HG02759 (cell line): Measurements from ENCODE around the gene C3orf22.

Experiments used
- ATAC-seq: cut with Tn5 transposase; IDR thresholded peaks from one replicate; pipeline ENCODE4 v1.9.1; 2021; ENCODE audit warnings: mild to moderate bottlenecking, moderate library complexity; ENCODE audit not compliant: unreplicated experiment

C3orf22 gene

DNA sequence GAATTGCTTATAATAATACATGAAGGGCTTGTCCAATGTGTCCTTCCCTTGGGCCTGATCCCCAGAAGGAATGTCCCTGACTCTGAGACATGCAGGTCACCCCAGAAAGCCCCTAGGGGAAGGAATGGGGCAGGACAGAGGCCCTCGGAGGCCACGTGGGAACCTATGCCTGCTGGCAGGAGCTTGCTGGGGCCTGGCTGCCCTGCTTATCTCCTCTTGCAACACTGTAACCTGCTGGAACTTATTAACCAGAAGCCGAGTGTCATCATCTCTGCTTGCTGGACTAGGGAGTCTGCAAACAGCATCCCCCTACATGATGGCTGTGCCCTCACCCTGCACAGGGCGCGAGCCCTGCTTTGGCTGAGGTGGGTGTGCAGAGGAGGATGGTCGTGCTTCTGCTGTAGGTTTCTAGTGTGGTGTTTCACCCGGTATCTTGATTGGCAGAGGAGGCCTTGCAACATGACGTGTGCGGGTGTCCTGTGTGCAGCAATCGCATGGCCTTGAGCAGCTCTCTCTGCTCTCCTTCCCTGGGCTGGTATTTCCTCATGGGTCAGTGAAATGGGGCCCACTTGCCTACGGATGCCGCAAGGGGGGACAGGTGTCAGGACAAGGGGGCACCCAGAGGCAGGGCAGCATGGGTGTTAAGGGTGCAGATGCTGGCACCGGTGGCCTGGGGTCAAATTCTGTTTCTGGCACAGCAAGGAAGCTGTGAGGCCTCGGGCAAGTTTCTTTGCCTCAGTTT lies 29.8 kb downstream of the C3orf22 start:
- no peak for ATAC-seq

DNA sequence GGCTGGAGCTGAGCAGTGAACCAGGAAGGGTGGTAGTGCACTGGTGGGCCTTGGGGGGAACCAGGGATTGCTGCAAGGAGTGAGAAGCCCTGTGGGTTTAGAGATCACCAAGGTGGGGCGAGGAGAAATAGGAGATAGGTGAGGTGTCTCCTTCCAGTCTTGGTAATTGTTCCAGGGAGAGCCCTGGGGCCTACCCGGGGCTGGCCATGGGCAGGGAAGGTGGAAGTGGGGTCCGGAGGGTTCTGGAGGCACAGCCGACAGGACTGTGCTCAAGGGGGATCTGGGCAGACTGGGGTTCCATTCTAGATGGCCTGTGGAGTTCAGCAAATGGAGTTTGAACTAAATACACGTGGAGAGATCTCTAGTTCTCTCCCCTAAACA lies 30.3 kb downstream of the C3orf22 start:
- ATAC-seq = no peak

DNA sequence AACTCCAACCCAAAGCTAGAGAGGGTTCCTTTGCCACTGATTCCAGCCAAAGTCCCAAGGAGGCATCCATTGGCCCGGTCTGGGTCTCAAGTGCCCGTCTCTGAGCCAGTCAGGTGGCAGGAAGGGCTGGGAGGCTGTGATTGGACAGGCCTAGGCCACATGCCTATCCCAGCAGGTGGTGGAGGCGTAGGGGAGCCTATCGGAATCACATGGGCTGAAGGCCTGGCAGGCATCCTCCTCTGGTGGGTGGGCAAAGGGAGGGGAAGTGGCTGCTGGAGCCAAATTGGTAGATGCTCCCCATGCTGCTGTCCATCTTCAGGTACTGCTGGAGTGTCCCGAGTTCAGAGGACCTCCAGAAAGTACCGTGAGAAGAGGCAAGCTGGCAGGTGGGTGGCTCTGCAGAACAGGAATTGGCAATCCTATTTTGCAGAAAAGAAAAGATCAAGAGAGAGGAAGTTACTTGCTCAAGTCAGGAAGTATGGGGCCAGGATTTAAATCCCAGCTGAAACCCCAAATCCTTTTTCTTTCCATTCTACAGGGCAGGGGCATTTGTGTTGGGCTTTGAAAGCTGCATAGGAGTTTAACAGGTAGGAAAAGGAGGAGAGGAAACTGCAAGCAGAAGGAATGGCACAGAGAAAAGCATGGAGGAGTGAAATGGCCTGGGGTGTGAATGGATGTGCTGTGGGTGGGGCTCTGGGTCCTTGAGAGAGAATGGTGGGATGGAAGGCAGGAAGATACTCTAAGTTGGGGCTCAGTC lies 31.1 kb downstream of the C3orf22 start:
- ATAC-seq = no peak

DNA sequence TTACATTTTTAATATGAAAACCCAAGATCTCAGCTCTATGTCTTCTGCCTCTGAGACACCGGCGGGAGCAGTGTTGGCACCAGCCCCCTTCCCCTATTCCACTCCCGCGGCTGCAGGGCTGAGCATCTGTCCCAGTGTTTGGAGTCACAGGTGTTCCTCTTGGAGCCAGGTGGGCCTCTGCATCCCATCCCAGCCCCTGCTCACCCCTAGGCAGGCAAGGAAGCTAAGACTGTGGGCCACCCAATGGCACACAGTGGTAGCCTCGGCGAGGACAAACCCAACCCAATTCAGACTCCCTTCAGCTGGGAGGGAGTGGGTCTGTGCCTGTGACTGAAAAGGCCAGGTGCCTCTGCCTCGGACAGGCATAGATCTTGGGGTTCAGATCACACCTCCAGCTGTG lies 31.7 kb downstream of the C3orf22 start:
- ATAC-seq = no peak

DNA sequence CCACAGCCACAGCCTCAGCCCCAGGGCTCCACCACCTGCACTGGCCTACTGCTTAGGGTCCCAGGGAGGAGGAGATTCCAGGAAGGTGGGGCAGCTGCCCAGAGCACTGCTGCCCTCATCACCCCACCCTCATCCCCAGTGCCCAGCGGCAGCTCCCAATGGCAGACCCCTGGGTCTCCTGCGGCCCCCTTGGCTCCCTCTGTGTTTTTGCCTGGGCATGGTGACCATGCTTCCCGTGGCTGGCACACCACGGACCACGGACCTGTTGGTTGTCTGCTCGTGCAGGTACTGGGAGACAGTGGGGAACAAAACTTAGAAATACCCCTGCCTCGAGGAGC lies 32.1 kb downstream of the C3orf22 start:
- ATAC-seq = no peak

DNA sequence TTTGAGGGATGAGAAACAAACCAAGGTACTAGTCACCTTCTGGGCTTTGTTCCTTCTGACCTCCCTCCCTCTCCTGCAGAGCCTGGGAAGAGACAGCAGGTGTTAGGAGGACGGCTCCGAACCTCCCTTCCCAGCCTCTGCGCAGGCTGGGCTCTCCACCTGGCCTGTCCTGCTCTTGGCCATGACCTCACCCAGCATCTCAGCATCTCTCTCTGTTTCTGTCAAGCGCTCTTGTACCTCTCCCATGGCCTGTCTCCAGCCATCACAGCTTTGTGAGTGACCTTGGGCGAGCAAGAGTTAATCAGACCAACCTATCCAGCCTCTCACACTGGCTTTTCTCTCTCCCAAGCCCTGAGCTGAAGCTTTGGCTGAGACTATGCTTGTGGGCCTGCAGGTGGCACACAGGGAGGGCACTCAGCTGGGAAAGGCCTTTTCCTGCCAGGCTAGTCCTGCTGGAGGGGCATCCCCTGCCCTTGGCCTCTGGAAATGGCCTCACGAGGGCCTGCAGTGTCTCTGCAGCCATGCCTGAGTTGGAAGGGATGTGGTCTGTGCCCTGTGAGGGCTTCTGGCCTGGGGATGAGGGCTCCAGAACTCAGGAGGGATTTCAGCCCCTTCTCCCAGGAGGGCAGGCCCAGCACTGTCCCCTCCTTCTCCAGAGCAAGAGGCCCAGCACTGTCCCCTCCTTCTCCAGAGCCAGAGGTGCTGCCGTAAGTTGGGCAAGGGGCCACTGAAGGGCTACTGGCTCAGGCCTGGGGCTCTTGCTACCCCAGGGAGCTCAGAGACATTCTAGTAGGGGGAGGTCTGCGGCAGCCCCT lies 32.7 kb downstream of the C3orf22 start:
- no peak for ATAC-seq

DNA sequence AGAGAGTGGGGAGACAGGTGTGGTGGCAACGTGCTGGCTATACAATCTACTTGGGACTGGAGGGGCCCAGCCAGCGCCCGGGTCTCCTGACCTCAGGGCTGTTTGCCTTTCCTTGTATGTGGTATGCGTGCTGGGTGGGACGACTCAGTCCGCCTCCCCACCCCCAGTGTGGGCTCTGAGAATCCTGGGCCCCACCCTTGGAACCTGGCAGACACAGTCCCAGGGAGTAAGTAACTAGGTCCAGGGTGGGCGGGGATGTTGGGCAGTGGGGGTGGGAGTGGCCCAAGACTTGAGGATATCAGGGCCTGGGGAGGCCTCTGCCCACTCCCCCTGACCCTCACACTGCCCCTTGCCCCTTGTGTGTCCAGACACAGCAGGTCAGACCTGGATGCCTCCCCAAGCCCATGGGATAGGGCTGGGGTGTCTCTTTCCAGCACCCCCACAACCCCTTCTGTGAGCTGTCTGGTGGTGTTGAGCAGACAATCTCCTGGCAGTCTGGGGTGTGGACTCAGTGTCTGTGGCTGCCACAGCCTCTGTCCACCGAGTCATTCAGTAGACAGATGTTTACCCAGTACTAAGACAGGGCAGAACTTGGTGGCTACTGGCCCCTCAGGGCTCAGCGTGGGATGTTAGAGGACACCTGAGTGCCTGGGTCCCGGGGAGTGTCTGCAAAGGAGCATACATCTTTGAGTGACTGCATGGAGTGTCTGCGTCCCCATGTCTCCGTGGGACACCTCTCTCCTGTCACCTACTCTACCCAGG lies 33.5 kb downstream of the C3orf22 start:
- no peak for ATAC-seq

DNA sequence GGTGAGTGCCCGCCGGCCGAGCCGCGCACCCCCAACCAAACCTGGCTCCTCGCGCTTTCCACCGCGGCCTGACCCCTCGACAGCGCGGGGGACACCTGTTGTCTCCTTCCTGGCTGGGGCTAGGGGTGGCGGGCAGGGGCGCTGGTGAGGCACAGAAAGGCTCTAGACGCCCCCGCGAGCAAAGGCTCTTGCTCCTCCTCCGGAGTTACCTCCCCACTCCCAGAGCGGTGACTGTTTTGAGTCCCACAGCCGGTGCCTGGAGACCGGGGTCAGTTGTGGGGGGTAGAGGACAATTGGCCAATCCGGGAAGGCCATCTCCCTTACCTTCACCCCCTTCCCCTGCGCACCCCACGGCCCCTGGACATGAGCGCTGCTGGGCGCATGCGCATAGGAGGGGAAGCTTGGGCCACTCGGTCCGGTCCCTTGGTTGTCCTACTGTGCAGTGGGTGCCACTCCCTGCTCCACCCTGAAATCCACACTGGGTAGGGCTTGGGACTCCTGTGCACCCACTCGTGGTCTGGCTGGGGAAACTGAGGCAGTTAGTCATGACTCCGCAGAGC lies 34.2 kb downstream of the C3orf22 start:
- ATAC-seq = no peak

DNA sequence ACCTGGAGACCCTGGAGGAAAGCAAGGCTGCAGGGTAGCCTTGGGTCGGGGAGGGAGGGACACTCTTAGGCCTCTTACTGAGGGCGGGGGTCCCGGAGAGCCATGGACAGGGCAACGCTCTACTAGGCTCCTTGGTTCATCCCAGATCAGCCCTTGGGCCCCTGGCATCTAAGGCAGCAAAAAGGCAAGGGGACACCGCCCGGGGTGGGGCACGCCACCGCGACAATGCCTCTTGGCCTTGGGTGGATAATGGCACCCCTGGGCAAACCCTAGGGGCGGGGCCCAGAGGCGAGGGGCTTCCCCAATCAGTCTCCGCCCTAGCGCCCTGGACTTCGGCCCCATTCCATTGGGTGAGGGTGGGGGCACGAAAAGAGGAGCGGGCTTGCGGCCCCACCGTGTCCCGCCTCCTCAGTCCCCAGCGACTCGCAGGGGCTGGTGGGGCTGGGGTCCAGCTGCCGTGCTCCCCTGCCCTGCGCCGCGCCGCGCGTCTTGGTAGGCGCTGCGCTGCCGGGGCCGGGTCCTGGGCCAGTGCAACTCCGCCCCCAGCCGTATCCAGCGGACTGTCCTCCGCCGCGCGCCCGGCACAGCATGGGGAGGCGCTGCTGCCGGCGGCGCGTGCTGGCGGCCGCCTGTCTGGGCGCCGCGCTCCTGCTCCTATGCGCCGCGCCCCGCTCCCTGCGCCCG lies 34.8 kb downstream of the C3orf22 start, which contains the start of gene CHST13:
TSS of gene CHST13 (plus strand) at position 411 of the 684 bp plus-strand sequence. CDS start at position 589, 178 bp downstream.
- no peak for ATAC-seq

DNA sequence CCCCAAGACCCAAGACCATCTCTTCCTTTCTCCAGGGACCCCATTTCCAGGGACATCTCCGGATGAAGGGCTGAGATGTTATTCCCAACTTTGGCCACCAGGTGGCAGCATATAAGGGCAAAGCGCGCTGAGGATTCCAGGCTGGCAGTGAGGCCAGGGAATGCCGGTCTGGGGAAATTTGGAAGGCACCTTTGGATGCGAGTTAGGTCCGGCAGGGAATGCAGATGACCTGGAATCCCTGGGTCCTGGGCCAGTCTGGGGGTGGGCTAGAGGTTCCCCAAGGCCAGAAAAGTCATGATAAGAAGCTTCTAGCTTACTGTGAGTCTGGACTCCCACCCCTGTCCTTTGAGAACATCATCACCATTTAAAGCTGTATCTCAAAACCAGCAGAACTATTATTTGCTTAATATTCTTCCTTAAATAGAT lies 36.4 kb downstream of the C3orf22 start:
- no peak for ATAC-seq

DNA sequence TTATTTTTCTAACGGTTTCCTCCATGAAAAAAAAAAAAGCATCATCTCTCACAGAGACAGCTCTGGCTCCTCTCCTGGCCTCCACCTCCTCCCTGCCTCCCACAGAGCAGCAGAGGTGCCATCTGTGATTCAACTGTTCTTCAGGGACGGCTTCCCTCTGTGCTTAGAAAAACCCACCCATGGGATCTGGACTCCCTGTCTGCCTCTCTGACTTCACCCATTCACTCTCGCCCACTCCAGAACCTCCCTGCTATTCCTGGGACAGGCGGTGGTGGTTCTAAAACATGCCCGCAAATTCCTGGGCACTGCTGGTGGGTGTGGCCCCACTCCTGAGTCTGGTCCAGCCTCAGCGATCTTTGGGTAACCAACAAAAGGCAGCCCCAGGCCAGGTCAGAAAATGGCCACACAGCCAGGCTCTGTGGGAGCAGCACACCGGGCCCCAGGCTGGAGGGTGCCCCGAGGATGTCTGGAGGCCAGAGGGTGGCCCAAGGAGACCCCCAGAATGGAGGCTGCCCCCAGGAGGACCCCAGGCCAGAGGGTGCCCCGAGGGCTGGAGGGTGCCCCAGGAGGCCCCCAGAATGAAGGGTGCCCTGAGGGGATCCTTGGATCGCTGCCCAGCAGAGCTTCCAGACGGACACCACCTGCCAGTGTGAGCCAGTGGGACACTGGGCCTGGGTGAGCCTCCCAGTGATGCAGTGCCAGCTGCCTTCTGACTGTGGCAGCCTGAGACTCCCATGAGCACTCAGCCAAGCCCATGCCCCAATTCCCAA lies 37.4 kb downstream of the C3orf22 start:
- ATAC-seq = no peak

DNA sequence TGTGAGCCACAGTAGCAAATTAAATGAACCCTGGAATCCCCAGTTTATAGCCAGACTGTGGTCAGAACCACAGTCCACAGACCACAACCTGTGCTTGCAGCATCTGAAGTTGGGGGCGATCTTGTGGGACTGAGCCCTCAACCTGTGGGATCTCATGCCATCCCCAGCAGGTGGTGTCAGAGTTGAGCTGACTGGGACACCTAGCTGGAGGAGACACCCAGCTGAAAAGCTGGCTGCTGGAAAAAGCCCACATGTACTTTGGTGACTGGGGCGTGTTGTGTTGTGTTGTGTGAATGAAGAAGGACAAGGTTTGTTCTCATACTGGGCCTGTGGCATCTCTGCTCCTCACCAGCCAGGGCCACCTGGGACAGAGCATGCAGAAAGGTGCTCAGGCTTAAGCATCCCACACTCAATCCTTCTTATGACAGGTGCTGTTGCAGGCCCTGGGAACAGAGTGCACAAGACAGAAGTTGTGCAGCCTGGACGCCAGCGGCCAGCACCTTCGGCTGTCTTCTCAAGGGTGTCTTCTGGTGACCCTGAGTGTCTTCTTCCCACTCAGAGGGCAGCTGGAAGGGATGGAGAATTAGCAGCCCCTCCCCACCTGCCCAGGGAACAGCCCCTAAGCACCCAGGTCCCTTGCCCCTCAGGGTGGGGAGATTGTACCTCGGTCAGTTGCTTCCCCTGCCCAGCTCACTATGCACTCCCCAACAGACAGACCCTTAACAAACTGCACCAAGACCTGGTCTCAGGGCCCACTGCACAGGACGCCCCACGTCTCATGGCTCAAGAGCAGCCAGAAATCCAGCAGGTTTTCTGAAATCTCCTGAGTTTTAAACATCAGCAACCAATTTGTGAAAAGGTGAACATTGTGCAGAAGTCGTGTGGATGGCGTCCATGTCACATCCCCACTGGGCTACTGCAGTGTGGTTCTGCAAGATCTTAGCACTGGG lies 39.0 kb downstream of the C3orf22 start:
- no peak for ATAC-seq

DNA sequence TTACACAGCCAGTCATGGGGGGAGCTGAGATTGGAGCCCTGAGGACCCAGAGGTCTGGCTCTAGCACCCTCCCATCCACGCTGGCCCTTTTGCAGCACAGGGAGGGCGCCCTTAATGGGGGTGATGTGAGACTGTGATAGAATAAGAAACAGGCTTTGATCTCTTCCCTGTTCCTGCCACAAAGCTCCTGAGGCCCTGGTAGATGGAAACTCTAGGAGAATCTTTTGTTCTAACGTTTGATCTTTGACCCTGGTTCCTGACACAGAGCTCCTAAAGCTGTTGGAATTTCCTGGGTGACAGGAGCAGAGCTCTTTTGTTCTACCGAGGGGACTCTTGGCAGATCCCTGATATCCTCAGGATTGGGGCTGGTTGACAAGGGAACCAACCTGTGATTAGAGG lies 40.0 kb downstream of the C3orf22 start:
- ATAC-seq = no peak

DNA sequence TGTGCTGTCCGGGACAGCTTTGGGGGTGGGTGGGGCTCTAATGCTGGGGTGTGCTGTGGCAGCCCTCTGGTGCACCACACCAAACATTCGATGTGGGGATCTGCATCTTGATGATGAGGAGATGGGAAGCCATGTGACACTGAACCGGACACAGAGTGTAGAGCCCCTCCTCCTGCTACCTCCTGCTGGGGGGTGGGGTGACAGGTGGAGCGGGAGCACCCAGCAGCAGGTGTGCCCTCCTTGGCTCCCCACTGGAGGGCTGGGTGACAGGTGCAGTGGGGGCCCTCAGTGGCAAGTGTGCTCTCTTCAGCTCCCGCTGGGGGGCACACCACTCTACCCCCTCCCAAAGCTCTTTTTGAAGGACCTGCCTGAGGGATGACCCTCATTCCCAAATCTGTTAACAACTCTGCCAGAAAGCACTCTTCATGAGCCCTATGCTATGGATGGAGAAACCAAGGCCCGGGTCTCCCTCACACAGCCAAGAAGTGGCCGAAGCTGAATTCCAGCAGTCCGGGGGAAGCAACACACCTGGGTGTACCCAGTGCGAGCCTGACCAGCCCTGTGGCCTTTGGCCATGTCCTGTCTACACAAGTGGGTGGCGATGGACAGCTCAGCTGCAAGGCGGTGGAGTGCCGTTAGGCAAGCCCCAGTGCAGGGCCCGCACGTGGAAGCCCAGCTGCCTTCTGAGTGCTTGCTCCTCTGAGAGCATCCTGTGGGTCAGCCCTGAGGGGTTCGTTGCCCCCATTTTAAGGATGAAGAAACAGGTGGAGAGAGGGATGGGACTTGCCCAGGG lies 40.5 kb downstream of the C3orf22 start:
- ATAC-seq = no peak

DNA sequence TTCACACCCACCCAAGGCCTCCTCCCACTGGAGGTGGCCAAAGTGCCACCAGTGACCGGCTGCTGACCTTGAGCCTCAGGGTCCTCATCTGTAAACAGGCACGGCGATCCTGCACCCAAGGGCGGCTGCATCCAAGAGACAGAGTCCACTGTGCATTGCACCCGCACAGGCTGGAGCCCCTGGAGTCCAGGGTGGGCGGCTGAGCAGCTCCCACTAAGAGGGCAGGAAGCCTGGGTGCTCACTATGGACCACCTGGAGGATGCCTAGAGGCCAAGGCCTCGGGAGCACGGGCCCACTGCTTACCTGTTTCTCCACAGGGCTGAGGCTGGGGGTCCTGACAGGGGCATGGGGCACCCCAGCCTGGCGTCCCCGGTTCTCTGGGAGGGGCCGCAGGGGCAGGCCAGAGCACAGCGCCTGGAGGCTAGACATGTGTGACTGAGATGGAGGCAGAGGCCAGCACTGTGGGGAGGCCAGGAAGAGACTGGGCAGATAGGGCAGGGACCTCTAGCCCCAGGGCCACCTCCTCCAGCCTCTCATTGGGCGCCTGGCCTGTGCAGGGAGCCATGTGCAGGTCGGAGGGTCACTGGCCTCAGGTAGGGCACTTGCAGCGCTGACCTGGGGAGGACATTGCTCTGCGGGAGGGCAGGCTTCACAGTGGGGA lies 41.3 kb downstream of the C3orf22 start, which contains the start of gene UROC1:
TSS of gene UROC1 (minus strand) at position 483 of the 661 bp plus-strand sequence. CDS start at position 429, 54 bp downstream.
- no peak for ATAC-seq

DNA sequence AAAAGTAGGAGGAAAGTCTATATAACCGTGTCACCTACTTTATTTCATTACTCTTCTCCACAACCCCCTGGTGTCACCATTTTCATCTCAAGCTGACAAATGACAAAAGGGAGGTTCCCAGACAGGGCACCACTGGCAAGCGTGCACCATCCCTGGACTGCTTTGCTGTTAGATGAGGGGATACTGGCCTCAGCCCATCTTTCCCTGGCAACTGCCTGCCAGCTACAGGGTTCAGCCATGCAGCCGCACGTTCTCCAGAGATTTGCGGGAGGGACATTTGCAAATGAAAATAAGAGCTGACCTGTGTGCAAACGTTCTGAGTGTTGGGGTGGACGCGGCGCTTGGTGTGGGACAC lies 41.8 kb downstream of the C3orf22 start:
- ATAC-seq = no peak
